HEK293T (cell line): ENCODE measurements around the gene SGPL1.

Experiments
- CTCF ChIA-PET: fragments of 350-600 bp; formaldehyde crosslinking; extraction: SDS; loops from one replicate; lab custom pipeline; 2021; ENCODE audit warnings: antibody characterized with exemption, inconsistent platforms; lab: Yijun Ruan, JAX
- POLR2A ChIA-PET: fragments of 350-600 bp; formaldehyde crosslinking; extraction: SDS; loops from one replicate; lab custom pipeline; 2020; ENCODE audit warnings: antibody characterized with exemption, inconsistent platforms; lab: Yijun Ruan, JAX
- DNase-seq: peaks from one replicate; pipeline ENCODE4 v3.0.0; 2012; ENCODE audit warnings: mixed read lengths; ENCODE audit errors: extremely low spot score
- ARNT ChIP-seq: fragments of 450-650 bp; IDR thresholded peaks from 2 replicates; pipeline ENCODE4 v1.6.1; 2017; ENCODE audit warnings: mild to moderate bottlenecking
- BHLHE40 ChIP-seq: fragments of 450-650 bp; IDR thresholded peaks from 2 replicates; pipeline ENCODE4 v1.6.1; 2016; ENCODE audit warnings: mild to moderate bottlenecking, moderate library complexity, borderline replicate concordance
- CTBP1 ChIP-seq: fragments of 450-650 bp; IDR thresholded peaks from 2 replicates; pipeline ENCODE4 v1.6.1; 2016; ENCODE audit warnings: borderline replicate concordance
- ELF4 ChIP-seq: fragments of 450-650 bp; IDR thresholded peaks from 2 replicates; pipeline ENCODE4 v1.6.1; 2017; ENCODE audit warnings: antibody characterized with exemption
- FOXA1 ChIP-seq: fragments of 450-650 bp; IDR thresholded peaks from 2 replicates; pipeline ENCODE4 v1.6.1; 2016; ENCODE audit warnings: mild to moderate bottlenecking
- FOXK2 ChIP-seq: fragments of 450-650 bp; IDR thresholded peaks from 2 replicates; pipeline ENCODE4 v1.6.1; 2016; ENCODE audit warnings: mild to moderate bottlenecking
- FOXM1 ChIP-seq: fragments of 450-650 bp; IDR thresholded peaks from 2 replicates; pipeline ENCODE4 v1.6.1; 2017; ENCODE audit warnings: mild to moderate bottlenecking, borderline replicate concordance
- HDGF ChIP-seq: fragments of 450-650 bp; IDR thresholded peaks from 2 replicates; pipeline ENCODE4 v1.6.1; 2017; ENCODE audit warnings: antibody characterized with exemption, borderline replicate concordance
- L3MBTL2 ChIP-seq: fragments of 450-650 bp; conservative IDR thresholded peaks from 2 replicates; pipeline ENCODE4 v1.6.1; 2016; ENCODE audit warnings: mild to moderate bottlenecking
- LEF1 ChIP-seq: fragments of 450-650 bp; IDR thresholded peaks from 2 replicates; pipeline ENCODE4 v1.6.1; 2017; ENCODE audit warnings: mild to moderate bottlenecking, borderline replicate concordance
- NFRKB ChIP-seq: fragments of 450-650 bp; IDR thresholded peaks from 2 replicates; pipeline ENCODE4 v1.6.1; 2016; ENCODE audit warnings: mild to moderate bottlenecking, moderate library complexity
- SP1 ChIP-seq: fragments of 450-650 bp; IDR thresholded peaks from 2 replicates; pipeline ENCODE4 v1.6.1; 2017
- SUZ12 ChIP-seq: fragments of 450-650 bp; IDR thresholded peaks from 2 replicates; pipeline ENCODE4 v1.6.1; 2016; ENCODE audit warnings: mild to moderate bottlenecking
- TARDBP ChIP-seq: fragments of 450-650 bp; IDR thresholded peaks from 2 replicates; pipeline ENCODE4 v1.6.1; 2016
- ZNF384 ChIP-seq: fragments of 450-650 bp; IDR thresholded peaks from 2 replicates; pipeline ENCODE4 v1.6.1; 2016
- TF ChIP-seq, protein P1 (sequence below): fragments of 450-650 bp; IDR thresholded peaks from 2 replicates; pipeline ENCODE4 v1.6.1; 2016

Gene SGPL1

DNA sequence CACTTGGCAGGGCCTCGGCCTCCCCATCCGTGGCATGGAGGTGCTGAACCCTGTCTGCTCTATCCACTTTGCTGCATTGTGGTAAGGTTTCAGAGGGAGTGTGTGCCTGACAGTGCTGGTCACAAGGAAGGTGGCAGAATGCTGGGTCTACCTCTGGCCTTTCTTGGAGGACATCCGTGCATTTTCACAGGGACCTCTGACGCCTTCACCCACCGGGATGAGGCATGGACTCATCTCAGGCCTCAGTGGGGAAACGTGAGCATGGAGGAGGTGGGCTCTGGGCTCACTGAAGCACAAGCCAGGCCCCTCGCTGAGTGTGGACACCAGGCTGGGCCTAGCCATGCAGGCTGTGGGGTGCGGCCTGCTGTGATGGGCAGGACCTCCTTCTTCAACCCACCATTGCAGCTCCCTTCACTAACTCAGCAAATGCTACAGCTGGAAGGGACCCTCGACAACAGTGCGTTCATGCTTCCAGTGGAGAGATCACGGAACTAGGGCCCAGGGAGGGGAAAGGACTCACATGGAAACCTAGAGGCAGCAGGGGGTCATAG lies 39.2 kb upstream of the SGPL1 start:
- POLR2A ChIA-PET: no interaction called here
- CTCF ChIA-PET: no interaction called here
- no peak for TF ChIP-seq FOXM1
- no peak for DNase-seq

DNA sequence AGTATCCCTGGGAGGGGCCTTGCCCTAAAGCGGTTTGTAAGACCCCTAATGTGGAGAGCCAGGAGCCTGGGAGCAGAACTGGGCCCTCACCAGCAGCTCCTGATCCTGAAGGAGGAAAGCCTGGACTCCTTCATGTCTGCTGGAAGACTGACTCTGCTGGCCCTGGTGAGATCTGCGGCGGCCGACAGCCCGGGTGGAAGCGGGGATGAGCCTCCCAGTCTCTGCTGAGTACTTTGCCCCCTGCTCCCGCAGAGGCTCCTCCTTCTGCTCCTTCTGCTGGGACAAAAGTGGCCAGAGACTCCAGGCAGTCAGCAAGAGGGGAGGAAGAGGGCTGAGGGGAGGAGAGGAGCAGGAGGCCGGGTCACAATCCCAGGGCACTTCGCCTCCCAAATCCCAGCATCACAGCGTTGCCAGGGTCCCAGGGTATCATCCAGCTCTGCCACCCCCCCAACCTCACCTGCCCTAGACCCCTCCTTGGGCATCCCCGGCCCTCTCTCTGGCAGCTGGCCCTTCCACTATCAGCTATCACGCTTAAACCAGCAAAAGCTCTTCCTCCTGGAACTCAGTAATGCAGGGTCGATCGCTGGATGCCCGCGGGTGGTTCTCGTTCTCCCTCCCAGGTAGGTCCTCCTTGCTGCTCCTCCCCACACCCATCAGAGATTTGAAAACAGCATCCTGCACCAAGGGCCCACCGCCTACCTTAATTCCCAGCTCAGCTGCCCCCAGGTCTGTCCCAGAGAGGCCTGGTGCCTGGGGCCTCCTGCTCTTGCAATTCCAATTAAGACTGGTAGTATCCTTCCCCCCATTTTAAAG lies 38.5 kb upstream of the SGPL1 start:
- no peak for TF ChIP-seq NFRKB
- TF ChIP-seq L3MBTL2: no peak
- no peak for TF ChIP-seq ARNT
- TF ChIP-seq FOXA1: no peak
- TF ChIP-seq BHLHE40: no peak
- TF ChIP-seq SUZ12: no peak
- TF ChIP-seq FOXM1: no peak
- no peak for TF ChIP-seq LEF1
- TF ChIP-seq, protein P1, sequence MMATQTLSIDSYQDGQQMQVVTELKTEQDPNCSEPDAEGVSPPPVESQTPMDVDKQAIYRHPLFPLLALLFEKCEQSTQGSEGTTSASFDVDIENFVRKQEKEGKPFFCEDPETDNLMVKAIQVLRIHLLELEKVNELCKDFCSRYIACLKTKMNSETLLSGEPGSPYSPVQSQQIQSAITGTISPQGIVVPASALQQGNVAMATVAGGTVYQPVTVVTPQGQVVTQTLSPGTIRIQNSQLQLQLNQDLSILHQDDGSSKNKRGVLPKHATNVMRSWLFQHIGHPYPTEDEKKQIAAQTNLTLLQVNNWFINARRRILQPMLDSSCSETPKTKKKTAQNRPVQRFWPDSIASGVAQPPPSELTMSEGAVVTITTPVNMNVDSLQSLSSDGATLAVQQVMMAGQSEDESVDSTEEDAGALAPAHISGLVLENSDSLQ: no peak
- TF ChIP-seq ZNF384: no peak
- no peak for TF ChIP-seq TARDBP
- no peak for TF ChIP-seq FOXK2
- no peak for TF ChIP-seq ELF4
- POLR2A ChIA-PET: no interaction called here
- no peak for DNase-seq
- CTCF ChIA-PET: no interaction called here

DNA sequence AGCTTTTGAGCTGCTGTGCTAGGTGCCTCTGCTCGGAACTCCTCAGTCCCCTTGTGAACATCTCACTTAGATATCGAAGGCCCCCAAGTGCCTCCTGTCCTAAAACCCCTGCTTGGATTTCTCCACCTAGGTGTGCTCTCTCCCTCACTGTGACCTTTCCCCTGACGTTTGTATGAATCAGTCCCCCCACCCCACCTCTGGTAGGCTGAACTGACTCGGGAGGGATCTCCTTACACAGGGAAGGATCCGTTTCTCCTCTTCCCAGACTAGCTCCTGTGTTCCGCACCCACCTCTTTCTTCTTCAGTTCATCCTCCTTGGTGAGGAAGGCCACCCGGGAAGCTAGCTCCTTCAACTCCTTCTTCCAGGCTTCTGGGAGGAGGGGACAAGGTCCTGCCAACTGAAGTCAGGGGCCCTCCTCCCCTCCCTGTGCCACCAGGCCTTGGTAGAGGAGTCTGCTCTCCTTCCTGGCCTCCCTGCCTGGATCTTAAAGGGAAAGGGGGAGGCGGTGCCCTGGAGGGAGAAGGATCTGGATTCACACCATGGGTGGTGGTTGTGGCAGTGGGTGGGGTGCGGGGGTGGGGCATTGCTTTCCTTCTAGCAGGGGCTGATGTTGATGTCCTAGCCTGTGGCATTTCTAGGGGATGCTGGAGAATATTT lies 37.4 kb upstream of the SGPL1 start:
- POLR2A ChIA-PET: no interaction called here
- TF ChIP-seq SUZ12: no peak
- TF ChIP-seq FOXA1: no peak
- TF ChIP-seq NFRKB: no peak
- no peak for TF ChIP-seq BHLHE40
- no peak for TF ChIP-seq ELF4
- TF ChIP-seq SP1: no peak
- TF ChIP-seq HDGF: no peak
- CTCF ChIA-PET: no interaction called here
- no peak for DNase-seq

DNA sequence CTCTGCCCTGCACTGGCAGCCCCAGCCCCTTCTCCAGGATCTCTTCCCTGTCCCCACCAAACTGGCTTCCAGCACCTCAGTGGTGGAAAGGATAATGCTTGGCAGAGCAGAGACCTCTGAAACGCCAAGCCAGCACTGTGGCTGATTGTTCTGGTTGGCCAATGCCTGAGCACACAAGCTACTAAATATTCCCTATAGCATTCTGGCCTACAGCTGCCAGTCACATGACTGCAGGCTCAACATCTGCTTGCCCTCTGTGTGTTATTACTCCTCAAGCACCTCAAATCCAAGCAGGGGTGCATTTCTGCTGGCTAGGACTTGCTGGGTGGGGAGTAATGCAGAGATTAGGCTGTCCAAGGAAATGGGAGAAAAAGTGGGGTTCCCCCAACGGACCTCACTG lies 36.7 kb upstream of the SGPL1 start:
- CTCF ChIA-PET: interaction anchor here (1.1 kb wide), 1 partner anchor 35 kb away, joined by 3 read pairs; no protein-coding TSS in a partner anchor
- TF ChIP-seq NFRKB: no peak
- TF ChIP-seq FOXA1: no peak
- no peak for TF ChIP-seq HDGF
- no peak for TF ChIP-seq BHLHE40
- TF ChIP-seq L3MBTL2: no peak
- TF ChIP-seq, protein P1: no peak
- no peak for TF ChIP-seq ZNF384
- no peak for TF ChIP-seq LEF1
- no peak for TF ChIP-seq TARDBP
- no peak for TF ChIP-seq SUZ12
- no peak for TF ChIP-seq ARNT
- TF ChIP-seq FOXK2: no peak
- no peak for TF ChIP-seq CTBP1
- POLR2A ChIA-PET: no interaction called here

GRCh38 chr10:70779511-70780369 lies 36.0 kb upstream of the SGPL1 start:
- CTCF ChIA-PET: interaction anchor here (1.1 kb wide), 1 partner anchor 34 kb away, joined by 3 read pairs; no protein-coding TSS in a partner anchor
- POLR2A ChIA-PET: no interaction called here

More for the DNA sequence above, 36.7 kb upstream of the SGPL1 start:
- DNase-seq: no peak

GRCh38 chr10:70780370-70780760 lies 35.4 kb upstream of the SGPL1 start:
- DNase-seq: no peak
- POLR2A ChIA-PET: no interaction called here

More at GRCh38 chr10:70779511-70780369, 36.0 kb upstream of the SGPL1 start:
- DNase-seq: no peak
- no peak for TF ChIP-seq FOXA1
- no peak for TF ChIP-seq SUZ12
- TF ChIP-seq TARDBP: no peak
- no peak for TF ChIP-seq FOXM1
- TF ChIP-seq, protein P1: no peak

More at GRCh38 chr10:70780370-70780760, 35.4 kb upstream of the SGPL1 start:
- no peak for TF ChIP-seq HDGF
- CTCF ChIA-PET: no interaction called here
